Stromal cell of bone marrow (primary cell): Measurements from ENCODE around the gene ATF6.

Experiments
- DNase-seq: peaks from one replicate; pipeline ENCODE4 v3.0.0-alpha.2; 2012; ENCODE audit warnings: low read depth

The ATF6 gene

DNA sequence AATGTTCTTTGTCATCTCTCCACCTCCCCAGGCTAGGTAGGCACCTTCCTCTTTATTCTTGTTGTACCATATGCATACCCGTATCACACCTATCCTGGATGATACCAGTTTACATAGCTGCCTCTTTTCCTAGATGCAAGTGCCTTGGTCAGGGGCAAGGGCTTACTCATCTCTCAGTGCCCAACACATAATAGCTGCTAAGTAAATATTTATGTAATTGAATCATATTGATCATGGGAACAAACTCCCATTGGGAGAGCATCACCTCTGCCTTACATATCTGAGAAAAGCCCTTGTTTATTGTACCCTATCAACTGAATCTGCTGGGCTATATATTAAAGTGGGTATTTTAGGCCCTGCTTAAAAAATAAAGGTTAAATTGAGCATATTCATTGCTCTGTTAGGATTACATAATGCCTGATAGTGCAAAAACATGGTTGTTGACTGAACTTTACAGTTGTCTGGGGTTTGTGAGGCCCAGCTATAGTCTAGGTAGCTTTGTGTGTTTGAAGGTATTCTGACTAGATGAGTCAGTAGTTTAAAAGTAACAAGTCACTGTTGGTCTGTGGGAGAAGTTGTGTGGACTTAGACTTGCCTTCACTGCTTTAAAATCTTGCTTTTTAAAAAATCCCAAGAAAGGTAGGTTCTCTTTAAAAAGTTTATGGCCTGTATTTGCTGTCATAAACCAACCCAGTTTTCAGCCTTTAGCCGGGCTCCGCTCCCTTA lies 174.9 kb downstream of the ATF6 start:
- DNase-seq: no peak

DNA sequence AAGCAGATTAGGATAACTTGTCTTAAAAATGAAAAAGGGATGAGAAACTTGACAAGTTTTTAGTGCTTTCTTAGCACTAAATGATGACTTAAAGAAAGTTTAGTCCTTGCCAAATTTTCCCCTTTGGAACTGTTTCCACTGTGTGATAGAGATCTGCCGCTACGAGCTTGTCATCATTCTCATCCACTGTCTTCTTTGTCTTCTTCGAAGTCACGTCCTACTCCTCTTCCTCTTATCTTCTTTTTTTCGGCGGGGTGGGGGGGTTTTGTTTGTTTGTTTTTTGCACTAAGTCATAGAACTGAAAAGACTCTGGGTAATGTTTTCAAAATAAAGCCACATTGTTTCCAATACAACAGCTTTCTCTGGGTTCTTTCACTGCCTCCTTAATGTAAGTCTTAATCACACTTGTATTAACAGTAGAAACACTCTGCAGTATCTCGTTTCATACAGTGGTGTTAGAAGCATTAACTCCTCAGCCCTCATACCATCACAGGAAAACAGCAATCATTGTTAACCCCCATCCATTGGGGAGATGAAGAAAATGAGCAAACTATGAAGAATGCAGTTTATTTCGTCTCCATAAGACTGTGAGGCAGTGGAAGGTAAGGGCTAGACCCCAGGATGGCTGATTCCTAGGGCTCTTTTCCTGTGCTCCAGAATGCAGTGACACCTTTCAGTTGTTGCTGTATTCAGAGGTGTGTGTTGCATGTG lies 175.8 kb downstream of the ATF6 start:
- DNase-seq: no peak

DNA sequence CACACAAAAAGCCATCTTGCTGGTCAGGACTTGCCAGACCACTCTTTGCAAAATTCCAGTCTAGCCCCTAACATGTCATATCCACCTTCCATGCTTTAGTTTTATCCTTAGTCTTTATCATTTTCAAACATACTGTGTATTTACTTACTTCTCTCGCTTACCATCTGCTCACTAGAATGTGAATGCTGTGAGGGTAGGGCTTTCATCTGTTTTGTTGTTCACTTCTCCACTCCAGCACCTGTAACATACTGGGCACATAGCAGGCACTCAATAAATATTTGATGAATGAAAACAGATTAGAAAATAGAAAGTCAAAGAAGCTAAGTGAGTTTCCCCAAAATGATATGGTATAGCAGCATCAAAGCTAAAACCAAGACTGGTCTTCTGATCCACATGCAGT lies 177.6 kb downstream of the ATF6 start:
- no peak for DNase-seq

DNA sequence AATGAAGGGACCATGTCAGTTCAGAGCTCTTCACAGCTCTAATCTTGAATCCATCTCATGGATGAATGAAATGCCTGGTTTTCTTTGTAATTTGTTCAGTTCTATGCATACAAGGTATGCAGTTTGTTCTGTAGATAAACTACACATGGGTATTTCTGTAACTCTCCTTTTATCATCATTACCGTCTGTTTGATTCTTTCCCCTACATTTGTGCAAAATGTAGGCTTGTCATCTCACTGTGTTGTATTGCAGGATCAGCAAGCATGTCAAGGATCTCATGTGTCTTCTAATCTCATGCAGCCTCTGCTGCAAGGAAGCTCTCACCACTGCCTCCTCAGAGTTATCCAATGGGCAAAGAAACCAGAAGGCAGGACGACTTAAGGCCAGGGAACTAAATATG lies 178.3 kb downstream of the ATF6 start:
- no peak for DNase-seq

DNA sequence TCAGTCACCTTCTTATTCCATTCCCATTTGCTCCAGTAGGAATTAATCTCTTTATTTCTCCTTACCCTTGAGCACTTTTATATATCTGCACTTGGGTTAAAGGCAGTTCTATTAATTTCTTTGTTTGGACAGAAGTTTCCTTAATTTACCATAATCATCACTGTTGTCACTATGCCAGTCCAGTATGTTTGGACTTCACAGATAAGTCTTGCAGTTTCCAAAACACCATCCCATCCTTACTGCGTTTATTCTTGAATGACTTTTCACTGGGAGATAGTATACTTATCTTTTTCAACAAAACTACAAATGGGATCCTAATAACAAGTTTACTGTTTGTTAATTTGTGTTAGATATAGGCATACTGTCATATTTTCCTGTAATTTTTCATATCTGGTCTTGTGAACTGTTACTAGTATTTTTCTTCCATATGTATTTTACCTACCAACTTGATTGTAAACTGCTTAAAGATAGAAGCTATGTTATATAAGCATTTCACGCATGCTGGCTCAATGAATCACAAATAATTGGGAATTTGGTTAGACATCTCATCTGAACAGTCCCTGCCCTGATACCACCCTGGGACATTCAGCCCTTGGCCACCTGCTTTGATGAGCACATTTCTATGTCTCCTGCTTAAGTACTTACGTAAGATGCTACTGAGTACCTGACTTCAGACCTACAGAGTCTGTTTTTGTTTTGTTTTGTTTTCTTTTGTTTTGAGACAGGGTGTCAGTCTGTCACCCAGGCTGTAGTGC lies 179.4 kb downstream of the ATF6 start:
- no peak for DNase-seq

DNA sequence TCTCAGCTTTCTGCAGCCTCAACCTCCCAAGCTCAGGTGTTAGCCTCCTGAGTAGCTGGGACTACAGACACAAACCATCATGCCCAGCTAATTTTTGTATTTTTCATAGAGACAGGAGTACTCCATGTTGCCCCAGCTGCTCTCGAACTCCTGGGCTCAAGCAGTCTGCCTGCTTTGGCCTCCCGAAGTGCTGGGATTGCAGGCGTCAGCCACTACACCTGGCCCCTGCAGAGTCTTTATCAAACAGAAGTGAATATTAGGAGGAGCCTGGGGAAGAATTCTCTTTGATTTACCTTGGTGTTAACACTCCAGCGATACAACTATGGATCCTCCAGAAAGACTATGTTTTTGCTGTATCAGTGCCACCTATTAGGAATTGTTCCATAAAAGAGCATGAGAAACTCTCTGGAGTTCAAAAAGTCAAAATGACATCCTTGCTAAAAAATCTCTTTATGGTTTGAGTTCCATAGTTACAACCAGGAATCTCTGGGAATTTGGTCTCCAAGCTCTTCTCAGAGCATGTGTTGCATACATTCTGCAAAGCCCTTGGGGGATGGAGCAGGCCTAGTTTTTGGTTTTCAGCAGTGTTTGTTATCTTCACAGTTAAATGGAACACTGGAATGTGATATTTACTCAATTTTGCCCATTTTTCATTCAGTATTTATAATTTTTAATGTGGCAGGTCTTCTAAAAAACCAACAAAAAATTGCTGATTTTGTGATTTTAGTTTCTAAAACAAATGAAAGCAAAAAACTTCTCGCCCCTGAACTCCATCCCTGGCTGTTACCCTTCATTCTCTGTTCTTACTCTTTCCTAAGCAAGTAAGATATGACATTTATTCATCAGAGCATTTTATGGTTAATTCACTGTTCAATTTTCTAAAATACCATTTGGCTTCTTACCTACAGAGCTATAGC lies 180.2 kb downstream of the ATF6 start:
- DNase-seq: peak; percentile 85

DNA sequence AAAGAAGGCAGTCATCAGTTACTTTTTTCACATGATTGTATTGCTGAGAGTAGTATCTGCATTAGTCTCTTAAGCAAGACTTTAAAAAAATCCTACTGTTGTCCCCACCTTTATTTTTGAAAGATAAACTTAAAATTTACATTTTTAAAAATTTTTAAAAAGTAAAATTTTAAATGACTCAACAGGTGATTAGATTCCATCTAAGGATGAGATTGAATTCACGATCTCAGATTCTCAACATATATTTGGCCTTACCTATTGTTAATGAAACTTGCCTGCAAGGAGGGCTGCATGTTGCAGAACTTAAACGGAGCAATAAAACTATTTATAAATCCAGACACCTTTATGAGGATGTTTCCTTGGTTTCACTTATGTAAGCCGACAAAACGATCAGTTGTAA lies 182.3 kb downstream of the ATF6 start:
- no peak for DNase-seq

DNA sequence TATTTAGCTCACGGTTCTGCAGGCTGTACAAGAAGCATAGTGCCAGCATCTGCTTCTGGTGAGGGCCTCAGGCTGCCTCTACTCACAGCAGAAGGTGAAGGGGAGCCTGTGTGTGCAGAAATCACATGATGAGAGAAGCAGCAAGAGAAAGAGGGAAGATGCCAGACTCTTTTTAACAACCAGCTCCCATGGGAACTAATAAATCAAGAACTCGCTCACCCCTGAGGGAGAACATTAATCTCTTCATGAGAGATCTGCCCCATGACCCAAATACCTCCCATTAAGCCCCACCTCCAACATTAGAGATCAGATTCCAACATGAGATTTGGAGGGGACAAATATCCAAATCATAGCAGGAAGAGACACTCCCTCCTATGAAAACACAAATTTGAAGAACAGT lies 183.4 kb downstream of the ATF6 start:
- no peak for DNase-seq

DNA sequence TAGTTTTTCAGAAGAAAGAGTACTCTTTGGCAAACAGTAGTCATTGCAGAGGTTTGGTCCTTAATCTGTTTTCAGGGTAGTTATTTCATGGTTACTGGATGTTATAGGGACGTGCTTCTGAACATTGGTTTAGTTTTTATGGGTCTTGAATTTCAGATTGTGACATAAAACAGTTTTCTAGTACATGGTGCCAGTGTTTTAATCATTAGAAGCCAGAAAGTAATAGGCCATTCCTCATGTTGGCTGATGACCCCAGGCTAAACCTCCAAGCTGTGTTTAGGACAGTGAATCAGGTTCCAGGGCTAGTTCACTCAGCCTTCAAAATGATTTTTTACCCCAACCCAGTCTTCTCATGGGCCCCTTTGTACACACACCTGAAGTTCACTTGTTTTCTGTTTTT lies 184.3 kb downstream of the ATF6 start:
- no peak for DNase-seq

DNA sequence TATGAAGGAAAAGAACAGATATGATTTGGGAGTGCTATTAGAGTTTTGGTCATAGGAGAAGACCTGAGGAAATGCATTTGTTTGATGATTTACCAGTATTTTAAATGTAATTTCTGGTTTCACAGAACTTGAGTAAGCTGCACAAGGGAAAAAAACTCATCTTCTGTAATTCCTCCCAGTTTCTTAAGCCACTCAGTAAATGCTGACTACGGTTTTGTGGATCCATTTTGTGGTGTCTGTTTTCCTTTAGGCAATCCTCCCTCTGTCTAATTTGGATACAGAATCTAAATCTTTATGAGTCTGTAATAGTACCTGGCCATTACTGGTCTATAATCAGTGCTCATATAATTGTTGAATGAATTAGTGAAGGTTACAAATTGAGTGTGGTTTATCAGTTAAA lies 185.5 kb downstream of the ATF6 start:
- no peak for DNase-seq

DNA sequence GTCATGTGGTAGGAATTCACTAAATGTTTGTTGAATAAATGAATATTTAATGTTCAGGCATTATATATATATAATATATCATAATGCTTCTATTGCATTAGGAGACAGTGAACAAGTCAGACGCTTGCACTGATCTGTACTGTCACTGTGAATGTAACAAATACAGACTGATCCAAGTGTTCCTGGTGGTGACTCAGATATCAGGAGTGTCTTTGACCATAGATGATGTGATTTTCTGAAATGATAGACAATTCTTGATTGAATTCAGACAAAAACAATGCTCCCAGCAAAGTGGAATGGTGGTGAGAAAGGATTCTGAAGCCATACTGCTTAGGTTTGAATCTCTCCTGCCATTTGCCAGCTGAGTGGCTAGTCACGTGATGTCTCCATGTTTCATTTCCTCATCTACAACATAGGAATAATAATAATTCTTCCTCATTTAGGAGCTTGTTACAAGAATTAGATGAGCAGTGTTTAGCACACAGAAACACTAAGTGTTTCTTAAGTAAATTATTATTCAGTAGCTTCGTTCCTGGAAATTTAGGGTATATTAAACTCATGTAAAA lies 186.6 kb downstream of the ATF6 start:
- DNase-seq: no peak

DNA sequence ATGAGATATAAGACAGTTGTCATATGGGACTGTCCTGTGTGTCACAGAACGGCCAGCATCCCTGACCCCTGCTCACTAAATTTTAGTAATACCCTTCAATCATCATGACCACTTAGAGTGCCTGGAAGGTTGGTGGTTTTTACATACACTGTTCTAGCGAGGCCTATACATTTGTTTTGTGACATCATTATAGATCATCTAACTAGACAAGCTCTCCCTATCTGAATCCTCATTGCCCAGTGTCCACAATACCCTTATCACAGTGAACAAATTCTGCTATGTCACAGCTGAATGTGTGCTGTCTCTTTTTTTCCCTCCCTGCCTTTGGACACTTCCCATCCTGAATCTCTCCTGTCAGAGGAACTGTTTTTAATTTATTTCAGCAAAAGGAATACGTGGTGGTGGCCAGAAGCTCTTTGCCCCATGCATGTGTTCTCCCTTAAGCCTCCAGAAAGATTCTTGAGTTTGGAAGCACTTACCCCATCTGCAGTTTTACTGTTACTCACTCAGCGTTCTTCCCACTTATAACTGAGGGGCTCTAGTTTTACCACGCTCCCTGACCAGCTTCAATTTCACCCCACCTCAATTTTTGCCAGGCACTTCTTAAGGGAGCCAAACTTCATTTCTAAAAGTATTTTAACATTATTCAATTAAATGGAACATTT lies 187.3 kb downstream of the ATF6 start:
- DNase-seq: no peak

DNA sequence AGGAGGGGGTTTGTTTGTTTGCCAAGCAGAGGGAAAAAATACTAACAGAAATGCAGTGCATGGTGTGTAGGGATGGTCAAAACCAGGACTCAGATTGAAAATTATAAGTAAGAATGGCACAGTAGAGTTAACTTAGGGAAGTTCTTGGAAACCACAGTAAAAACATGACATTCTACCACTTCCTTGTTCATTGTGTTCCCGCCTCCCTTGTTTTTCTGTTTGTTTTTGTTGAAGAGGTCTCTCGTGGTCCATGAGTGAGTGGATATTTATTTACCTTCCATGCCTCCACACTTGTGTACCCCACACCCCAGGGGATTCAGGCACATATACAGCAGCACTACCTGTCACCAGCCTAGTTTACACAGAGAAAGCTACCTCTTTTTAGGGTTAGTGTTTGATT lies 187.9 kb downstream of the ATF6 start:
- no peak for DNase-seq

DNA sequence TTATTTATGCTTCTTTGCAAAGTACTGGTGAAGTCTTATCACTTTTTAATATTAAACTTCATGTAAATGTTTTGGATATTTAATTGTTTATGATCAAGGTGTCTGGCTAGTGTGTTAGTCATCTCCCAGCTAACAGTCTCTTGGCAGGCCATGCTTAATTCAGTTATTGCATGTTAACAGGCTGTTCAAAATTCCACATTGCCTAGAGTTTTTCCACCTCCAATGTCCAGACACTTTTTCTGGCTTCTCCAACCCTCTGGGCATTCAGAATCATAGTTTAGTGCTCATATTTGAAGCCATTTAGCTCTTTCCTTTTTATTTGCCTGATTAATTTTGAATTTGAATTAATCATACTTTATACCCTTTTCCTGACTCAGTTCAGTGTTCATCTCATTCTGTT lies 188.3 kb downstream of the ATF6 start:
- no peak for DNase-seq

DNA sequence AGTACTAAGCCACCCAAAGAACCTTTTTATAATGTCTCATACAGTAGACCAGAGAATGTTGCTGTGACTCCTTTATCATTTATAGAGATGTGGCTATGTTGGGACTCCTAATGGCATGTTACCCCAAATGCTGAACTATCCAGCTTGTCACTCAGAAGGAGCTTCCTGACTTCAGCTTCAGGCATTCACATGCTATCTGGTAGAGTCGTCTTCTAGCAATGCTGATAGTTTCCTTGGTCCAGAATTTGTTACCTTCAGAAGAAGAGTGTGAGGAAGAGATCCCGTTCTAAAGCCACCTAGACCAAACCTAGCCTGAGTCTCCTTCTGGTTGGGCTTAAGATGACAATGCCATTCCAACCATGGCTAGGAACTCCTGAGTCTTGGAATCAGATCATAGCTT lies 189.5 kb downstream of the ATF6 start:
- no peak for DNase-seq

DNA sequence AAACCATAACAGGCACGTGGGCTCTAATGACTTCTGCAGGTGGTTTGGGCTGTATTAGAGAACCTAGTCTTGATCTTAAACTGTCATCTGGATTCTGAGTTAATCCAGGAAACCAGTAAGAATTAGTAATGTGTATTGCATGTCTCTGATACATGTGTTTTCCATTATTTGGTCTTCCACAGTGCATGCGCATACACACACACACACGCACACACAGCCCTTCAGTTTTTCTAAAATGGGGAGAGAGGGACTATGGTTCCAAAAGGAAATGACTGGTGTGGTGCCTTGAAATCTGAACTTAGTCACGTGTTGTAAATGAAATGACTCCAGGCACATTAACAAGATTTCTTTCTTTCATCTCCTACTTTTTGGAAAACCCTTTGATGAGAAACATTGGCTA lies 190.0 kb downstream of the ATF6 start:
- peak; percentile 83 for DNase-seq

DNA sequence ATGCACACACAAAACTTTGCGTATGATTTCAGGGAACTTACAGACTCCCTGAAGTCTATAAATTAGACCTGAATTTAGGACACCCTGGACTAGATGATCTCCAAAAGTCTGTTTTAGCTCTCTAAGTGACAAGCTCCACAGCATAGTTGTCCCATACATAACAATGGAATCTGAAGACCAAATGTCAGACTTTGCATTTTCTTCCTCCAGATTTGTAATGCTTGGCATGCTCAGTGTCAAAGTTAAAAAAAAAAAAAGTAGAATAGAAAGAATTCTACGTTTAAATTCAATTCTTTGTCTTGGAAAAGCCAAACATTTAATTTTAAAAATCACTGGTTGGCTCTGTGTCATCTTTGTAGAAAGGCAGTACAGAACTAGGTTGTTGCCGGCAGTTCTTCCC lies 190.8 kb downstream of the ATF6 start:
- no peak for DNase-seq

DNA sequence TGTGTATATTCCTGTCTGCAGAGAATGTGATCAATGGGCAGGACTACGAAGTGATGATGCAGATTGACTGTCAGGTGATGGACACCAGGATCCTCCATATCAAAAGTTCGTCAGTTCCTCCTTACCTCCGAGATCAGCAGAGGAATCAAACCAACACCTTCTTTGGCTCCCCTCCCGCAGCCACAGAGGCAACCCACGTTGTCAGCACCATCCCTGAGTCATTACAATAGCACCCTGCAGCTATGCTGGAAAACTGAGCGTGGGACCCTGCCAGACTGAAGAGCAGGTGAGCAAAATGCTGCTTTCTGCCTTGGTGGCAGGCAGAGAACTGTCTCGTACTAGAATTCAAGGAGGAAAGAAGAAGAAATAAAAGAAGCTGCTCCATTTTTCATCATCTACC lies 192.3 kb downstream of the ATF6 start:
- no peak for DNase-seq

DNA sequence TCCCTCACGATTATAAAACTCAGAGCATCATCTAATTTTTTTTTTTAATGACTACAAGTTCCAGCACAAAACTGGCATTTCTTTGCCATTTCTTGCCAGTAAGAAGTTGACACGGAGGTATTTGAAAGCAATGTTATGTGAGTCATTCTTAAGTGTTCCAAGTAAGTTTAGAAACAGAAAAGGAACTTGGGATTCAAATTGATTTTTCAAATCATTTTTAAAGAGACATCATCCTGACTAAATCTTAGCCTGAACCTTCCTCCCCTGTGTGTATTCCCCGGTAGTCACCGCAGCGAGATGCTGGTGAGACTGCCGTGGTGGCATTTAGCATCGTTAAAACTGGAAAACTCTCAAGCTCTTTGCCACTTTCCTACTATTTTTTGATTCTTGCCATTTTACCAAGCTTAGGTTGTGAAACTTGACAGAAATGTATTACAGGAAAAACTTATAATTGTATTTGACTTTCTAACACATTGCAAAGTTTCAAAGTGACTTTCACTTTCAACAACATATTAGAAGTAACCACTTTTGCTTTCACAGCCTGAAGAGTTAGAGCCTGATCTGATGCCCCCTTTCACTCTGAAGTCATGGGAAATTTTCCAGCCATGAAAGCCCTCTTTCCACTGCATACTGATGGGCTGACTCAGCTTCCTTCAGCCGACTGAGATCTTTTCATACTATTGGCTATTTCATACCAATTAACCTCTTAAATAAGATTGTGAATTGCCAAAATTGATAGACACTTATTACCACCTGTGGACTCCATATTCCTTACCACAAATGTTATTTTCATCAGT lies 196.2 kb downstream of the ATF6 start:
- DNase-seq: peak; percentile 72

DNA sequence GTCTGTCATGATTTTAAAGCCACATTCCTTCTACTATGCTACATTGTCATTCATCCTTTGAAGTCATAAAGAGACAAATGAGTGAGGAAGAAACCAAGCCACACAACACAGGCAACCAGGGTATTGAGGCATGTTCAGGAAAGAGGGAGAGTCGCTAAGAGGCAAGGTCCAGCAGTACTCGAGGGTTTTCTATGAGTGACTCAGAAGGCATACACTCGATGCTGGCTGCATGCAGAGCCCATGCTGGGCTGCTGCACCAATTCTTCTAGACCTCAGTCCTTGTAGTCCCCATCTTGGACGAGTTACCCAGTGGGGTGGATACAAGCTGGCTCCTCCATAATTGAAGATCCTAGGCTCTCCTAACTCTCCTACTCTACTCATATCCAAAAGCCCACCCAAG lies 199.9 kb downstream of the ATF6 start:
- no peak for DNase-seq
